Activated B cell treated with CpG ODN at 0.5 μM for 24 hours (primary cell): ENCODE results near the gene DPP10. TPM values are rescaled to one million over a fixed set of nuclear protein-coding genes. Genes with fewer than 3 reads are reported as not detected.

Experiments
- ATAC-seq: fragments of 200-7000 bp; cut with Tn5 transposase; one replicate; pipeline ENCODE4 v1.10.0; 2021; ENCODE audit warnings: low read depth, mild to moderate bottlenecking, moderate library complexity
- CTCF ChIA-PET: fragments of 350-600 bp; sonication (Branson Sonifier 250); formaldehyde crosslinking; loops from one replicate; lab custom pipeline; 2021; ENCODE audit warnings: antibody characterized with exemption; lab: Charles Lee
- POLR2A ChIA-PET: fragments of 350-600 bp; sonication (Branson Sonifier 250); formaldehyde crosslinking; loops from one replicate; lab custom pipeline; 2021; ENCODE audit warnings: antibody characterized with exemption; lab: Charles Lee
- DNase-seq: peaks from one replicate; pipeline ENCODE4 v3.0.0; 2022
- H3K27ac Mint-ChIP-seq: one replicate; pipeline ENCODE4 v1.8.0; 2020; ENCODE audit warnings: mixed read lengths
- H3K27me3 Mint-ChIP-seq: one replicate; pipeline ENCODE4 v1.8.0; 2021; ENCODE audit warnings: mixed read lengths
- H3K36me3 Mint-ChIP-seq: one replicate; pipeline ENCODE4 v1.8.0; 2021; ENCODE audit warnings: low read depth, mixed read lengths
- H3K4me1 Mint-ChIP-seq: one replicate; pipeline ENCODE4 v1.8.0; 2021; ENCODE audit warnings: mixed read lengths
- H3K4me3 Mint-ChIP-seq: one replicate; pipeline ENCODE4 v1.8.0; 2020; ENCODE audit warnings: mild to moderate bottlenecking, mixed read lengths
- H3K9me3 Mint-ChIP-seq: one replicate; pipeline ENCODE4 v1.8.0; 2020; ENCODE audit warnings: mixed read lengths
- CTCF ChIP-seq: fragments of 200-600 bp; IDR thresholded peaks from one replicate; pipeline ENCODE4 v1.8.0; 2022; ENCODE audit warnings: antibody characterized with exemption, mild to moderate bottlenecking
- intact Hi-C: fragments of 100-400 bp; cut with micrococcal nuclease; formaldehyde crosslinking; loops from one replicate; pipeline ENCODE4 v1.15.1; 2024
- total RNA-seq: library from RNA; stranded (reverse); gene quantifications from 2 replicates; pipeline ENCODE4 v1.2.3, GENCODE V29; 2022

The DPP10 gene
- total RNA-seq, 1 donor from 2014 or later, result not detected

GRCh38 chr2:114805195-114805594 is 362.8 kb downstream of the DPP10 start:
- no peak for ATAC-seq
- CTCF ChIA-PET, result no interaction called here
- DNase-seq, result no peak
- intact Hi-C loops, result no loop called here
- no peak overlapping the region for H3K4me3 Mint-ChIP-seq
- H3K27me3 Mint-ChIP-seq, result no peaks in the 10 kb centered on the region
- TF ChIP-seq CTCF, result no peak
- POLR2A ChIA-PET, result no interaction called here
- H3K4me1 Mint-ChIP-seq, result no peaks in the 10 kb centered on the region
- peaks cover 8% of the 10 kb centered on the region for H3K9me3 Mint-ChIP-seq
- no peak overlapping the region for H3K27ac Mint-ChIP-seq
- no peaks in the 10 kb centered on the region for H3K36me3 Mint-ChIP-seq

- H3K27ac Mint-ChIP-seq, result no peak overlapping the region
- no peak for TF ChIP-seq CTCF
- ChIA-PET CTCF (no interaction called here), POLR2A (no interaction called here)
- no peaks in the 10 kb centered on the region for H3K27me3 Mint-ChIP-seq
- ATAC-seq (no peak), DNase-seq (no peak)
- intact Hi-C loops, result no loop called here
- no peaks in the 10 kb centered on the region for H3K36me3 Mint-ChIP-seq
- H3K4me3 Mint-ChIP-seq, result no peak overlapping the region
- no peaks in the 10 kb centered on the region for H3K9me3 Mint-ChIP-seq
- no peaks in the 10 kb centered on the region for H3K4me1 Mint-ChIP-seq
Observed at GRCh38 chr2:114810092-114810491, 367.7 kb downstream of the DPP10 start.

- no peak overlapping the region for H3K27ac Mint-ChIP-seq
- H3K9me3 Mint-ChIP-seq, result no peaks in the 10 kb centered on the region
- DNase-seq (no peak), ATAC-seq (no peak)
- no peaks in the 10 kb centered on the region for H3K36me3 Mint-ChIP-seq
- no peaks in the 10 kb centered on the region for H3K4me1 Mint-ChIP-seq
- intact Hi-C loops, result no loop called here
- POLR2A ChIA-PET, result no interaction called here
- H3K4me3 Mint-ChIP-seq, result no peak overlapping the region
- CTCF ChIA-PET, result no interaction called here
- no peaks in the 10 kb centered on the region for H3K27me3 Mint-ChIP-seq
- TF ChIP-seq CTCF, result no peak
Observed at GRCh38 chr2:114812261-114812660, 369.8 kb downstream of the DPP10 start.

GRCh38 chr2:114814355-114814754 is 371.9 kb downstream of the DPP10 start:
- CTCF ChIA-PET, result no interaction called here
- H3K4me1 Mint-ChIP-seq, result no peaks in the 10 kb centered on the region
- no peaks in the 10 kb centered on the region for H3K36me3 Mint-ChIP-seq
- TF ChIP-seq CTCF, result no peak
- DNase-seq (no peak), ATAC-seq (no peak)
- no peak overlapping the region for H3K27ac Mint-ChIP-seq
- no peak overlapping the region for H3K4me3 Mint-ChIP-seq
- intact Hi-C loops, result no loop called here
- POLR2A ChIA-PET, result no interaction called here
- no peaks in the 10 kb centered on the region for H3K9me3 Mint-ChIP-seq
- H3K27me3 Mint-ChIP-seq, result no peaks in the 10 kb centered on the region

- no peak for ATAC-seq
Observed at GRCh38 chr2:114821055-114821454, 378.6 kb downstream of the DPP10 start.

More at GRCh38 chr2:114821055-114821454, 378.6 kb downstream of the DPP10 start:
- no peak overlapping the region for H3K27ac Mint-ChIP-seq
- no peak for TF ChIP-seq CTCF
- POLR2A ChIA-PET, result no interaction called here
- H3K27me3 Mint-ChIP-seq, result no peaks in the 10 kb centered on the region
- H3K4me1 Mint-ChIP-seq, result no peaks in the 10 kb centered on the region
- peaks cover 4% of the 10 kb centered on the region for H3K9me3 Mint-ChIP-seq
- intact Hi-C loops, result no loop called here
- CTCF ChIA-PET, result no interaction called here
- H3K4me3 Mint-ChIP-seq, result no peak overlapping the region
- H3K36me3 Mint-ChIP-seq, result no peaks in the 10 kb centered on the region
- DNase-seq, result no peak
